Endothelial cell (in vitro differentiated cells): ENCODE data around the gene AGBL5. TPM values are rescaled to one million over a fixed set of nuclear protein-coding genes. Genes with fewer than 3 reads are reported as not detected.

Source experiments
- DNase-seq: peaks from one replicate; pipeline ENCODE4 v3.0.0; 2021; ENCODE audit warnings: low spot score
- H3K27ac Mint-ChIP-seq: one replicate; pipeline ENCODE4 v1.8.0; 2021; ENCODE audit warnings: mixed read lengths, inconsistent platforms; ENCODE audit not compliant: unreplicated experiment
- H3K27me3 Mint-ChIP-seq: one replicate; pipeline ENCODE4 v1.8.0; 2021; ENCODE audit warnings: mild to moderate bottlenecking, moderate library complexity, mixed read lengths, inconsistent platforms; ENCODE audit not compliant: unreplicated experiment
- H3K36me3 Mint-ChIP-seq: one replicate; pipeline ENCODE4 v1.8.0; 2021; ENCODE audit warnings: mild to moderate bottlenecking, low read depth, mixed read lengths, inconsistent platforms; ENCODE audit not compliant: unreplicated experiment
- H3K4me1 Mint-ChIP-seq: one replicate; pipeline ENCODE4 v1.8.0; 2021; ENCODE audit warnings: mild to moderate bottlenecking, mixed read lengths, inconsistent platforms; ENCODE audit not compliant: unreplicated experiment
- H3K4me3 Mint-ChIP-seq: one replicate; pipeline ENCODE4 v1.8.0; 2021; ENCODE audit warnings: mild to moderate bottlenecking, mixed read lengths, inconsistent platforms; ENCODE audit not compliant: unreplicated experiment
- H3K9me3 Mint-ChIP-seq: one replicate; pipeline ENCODE4 v1.8.0; 2021; ENCODE audit warnings: mixed read lengths, inconsistent platforms; ENCODE audit not compliant: unreplicated experiment
- CTCF ChIP-seq: fragments of 200-600 bp; sonication (generic); IDR thresholded peaks from one replicate; pipeline ENCODE4 v1.5.0; 2021; ENCODE audit warnings: antibody characterized with exemption; ENCODE audit not compliant: unreplicated experiment
- total RNA-seq: library from RNA; stranded (reverse); fragmentation: NEBNext Ultra II Directional; extraction: Animal tissue kit (Norgen Biotek cat#: 25700); gene quantifications from one replicate; pipeline ENCODE4 v1.2.1, GENCODE V29; 2021; ENCODE audit not compliant: unreplicated experiment

The AGBL5 gene
- total RNA-seq, 1 donor from 2014 or later, result 32.5 TPM

- H3K9me3 Mint-ChIP-seq, result no peaks in the 10 kb centered on the region
- H3K36me3 Mint-ChIP-seq, result peaks cover 8% of the 10 kb centered on the region
- peak overlapping the region; percentile 73 for H3K4me3 Mint-ChIP-seq
- DNase-seq, result peak; percentile 67
- no peaks in the 10 kb centered on the region for H3K4me1 Mint-ChIP-seq
- H3K27ac Mint-ChIP-seq, result no peak overlapping the region
- peaks cover 10% of the 10 kb centered on the region for H3K27me3 Mint-ChIP-seq
- peak; percentile 56 for TF ChIP-seq CTCF
These were observed 27.3 kb upstream of the AGBL5 start for GRCh38 chr2:27024188-27024587.

GRCh38 chr2:27024812-27025211, 26.7 kb upstream of the AGBL5 start:
- Mint-ChIP-seq H3K27ac (no peak overlapping the region), H3K4me3 (no peak overlapping the region), H3K4me1 (no peaks in the 10 kb centered on the region), H3K36me3 (peaks cover 8% of the 10 kb centered on the region), H3K9me3 (no peaks in the 10 kb centered on the region), H3K27me3 (peaks cover 10% of the 10 kb centered on the region)
- DNase-seq, result no peak
- no peak for TF ChIP-seq CTCF

- H3K4me3 Mint-ChIP-seq, result no peak overlapping the region
- H3K27me3 Mint-ChIP-seq, result peaks cover 10% of the 10 kb centered on the region
- H3K9me3 Mint-ChIP-seq, result no peaks in the 10 kb centered on the region
- H3K36me3 Mint-ChIP-seq, result peaks cover 8% of the 10 kb centered on the region
- no peaks in the 10 kb centered on the region for H3K4me1 Mint-ChIP-seq
- no peak for DNase-seq
- H3K27ac Mint-ChIP-seq, result no peak overlapping the region
- no peak for TF ChIP-seq CTCF
These were observed 26.1 kb upstream of the AGBL5 start for GRCh38 chr2:27025281-27025800.

- Mint-ChIP-seq H3K27ac (no peak overlapping the region), H3K4me1 (no peaks in the 10 kb centered on the region), H3K36me3 (peaks cover 8% of the 10 kb centered on the region), H3K27me3 (peaks cover 10% of the 10 kb centered on the region), H3K9me3 (no peaks in the 10 kb centered on the region), H3K4me3 (peak overlapping the region; percentile 66)
- DNase-seq, result no peak
- TF ChIP-seq CTCF, result no peak
These were observed 25.3 kb upstream of the AGBL5 start for GRCh38 chr2:27025861-27026851.

- Mint-ChIP-seq H3K4me3 (no peak overlapping the region), H3K27me3 (peaks cover 11% of the 10 kb centered on the region), H3K36me3 (peaks cover 8% of the 10 kb centered on the region), H3K4me1 (peaks cover 5% of the 10 kb centered on the region), H3K9me3 (no peaks in the 10 kb centered on the region), H3K27ac (no peak overlapping the region)
- DNase-seq, result no peak
- TF ChIP-seq CTCF, result no peak
These were observed 24.2 kb upstream of the AGBL5 start for GRCh38 chr2:27027211-27027651.
